ENCODE measurements around the gene NELL1. TPM values are rescaled to one million over a fixed set of nuclear protein-coding genes. Genes with fewer than 3 reads are reported as not detected.

NELL1 gene
- total and polyA plus RNA-seq, 10 donors: 0.20 TPM; not detected in 9

DNA sequence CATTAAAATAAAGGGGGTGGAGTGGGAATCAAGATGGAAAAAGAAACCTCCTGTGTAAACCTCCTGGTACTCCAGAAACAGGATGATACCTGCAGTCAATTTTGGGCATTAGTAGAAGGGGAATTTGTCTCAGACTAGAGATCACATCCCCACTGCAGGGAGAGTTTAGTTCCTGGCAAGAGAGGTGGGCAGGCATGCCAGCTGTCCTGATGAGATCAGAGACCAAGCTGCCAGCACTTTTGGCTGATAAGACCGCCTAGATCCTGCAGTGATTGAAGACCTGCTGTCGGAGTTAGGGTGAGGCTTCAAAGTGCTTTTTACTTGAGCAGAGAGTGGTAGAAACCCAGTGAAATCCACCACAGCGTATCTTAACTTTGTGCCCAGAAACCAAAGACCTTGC is 29.7 kb upstream of the NELL1 start:
- intact Hi-C loops (cut with DNase I; ENCODE audit: low total_unique reads): loop anchor here (10.0 kb wide), 1 partner anchor 1665 kb away; no protein-coding TSS in a partner anchor

DNA sequence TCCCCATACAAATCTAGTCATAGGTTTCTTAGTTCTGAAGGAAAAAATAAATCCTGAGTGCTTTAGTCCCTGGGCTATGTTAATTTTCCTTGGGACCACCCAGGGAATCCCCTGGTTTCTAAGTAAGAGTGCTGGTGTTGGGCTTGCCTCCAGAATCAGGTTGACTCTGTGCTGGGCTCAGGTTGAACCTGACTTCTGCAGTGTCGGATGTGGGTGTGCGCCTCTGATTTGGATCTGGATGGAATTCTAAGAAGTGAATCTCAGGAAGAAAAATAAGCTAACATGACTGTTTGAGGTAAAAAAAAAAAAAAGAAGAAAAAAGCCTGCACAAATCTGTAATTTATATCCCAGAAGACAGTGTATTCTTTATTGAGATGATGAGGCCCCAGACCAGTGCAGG is 29.0 kb upstream of the NELL1 start:
- Histone ChIP-seq H3K4me1 (no peaks in the 10 kb centered on the region), H3K9me3 (no peaks in the 10 kb centered on the region), H3K36me3 (no peaks in the 10 kb centered on the region), H3K27me3 (replicated peaks in 1 of 7) (peaks cover 0 to 6% (median 0%) of the 10 kb centered on the region in 7 donors), H3K27ac (no peak overlapping the region), H3K4me3 (no peak overlapping the region)
- 91 to 100% (median 95%) methylated on average over 2 of the region's 2 CpGs for WGBS, 5 donors
- TF ChIP-seq, protein P1, sequence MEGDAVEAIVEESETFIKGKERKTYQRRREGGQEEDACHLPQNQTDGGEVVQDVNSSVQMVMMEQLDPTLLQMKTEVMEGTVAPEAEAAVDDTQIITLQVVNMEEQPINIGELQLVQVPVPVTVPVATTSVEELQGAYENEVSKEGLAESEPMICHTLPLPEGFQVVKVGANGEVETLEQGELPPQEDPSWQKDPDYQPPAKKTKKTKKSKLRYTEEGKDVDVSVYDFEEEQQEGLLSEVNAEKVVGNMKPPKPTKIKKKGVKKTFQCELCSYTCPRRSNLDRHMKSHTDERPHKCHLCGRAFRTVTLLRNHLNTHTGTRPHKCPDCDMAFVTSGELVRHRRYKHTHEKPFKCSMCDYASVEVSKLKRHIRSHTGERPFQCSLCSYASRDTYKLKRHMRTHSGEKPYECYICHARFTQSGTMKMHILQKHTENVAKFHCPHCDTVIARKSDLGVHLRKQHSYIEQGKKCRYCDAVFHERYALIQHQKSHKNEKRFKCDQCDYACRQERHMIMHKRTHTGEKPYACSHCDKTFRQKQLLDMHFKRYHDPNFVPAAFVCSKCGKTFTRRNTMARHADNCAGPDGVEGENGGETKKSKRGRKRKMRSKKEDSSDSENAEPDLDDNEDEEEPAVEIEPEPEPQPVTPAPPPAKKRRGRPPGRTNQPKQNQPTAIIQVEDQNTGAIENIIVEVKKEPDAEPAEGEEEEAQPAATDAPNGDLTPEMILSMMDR (IDR thresholded peaks at IDR 0.05 in 8 of 11, conservative IDR thresholded peaks at IDR 0.05 in 3 of 11): no peak
- TF ChIP-seq POLR2AphosphoS5 (IDR thresholded peaks at IDR 0.05) (no peak), POLR2A (IDR thresholded peaks at IDR 0.05) (no peak)
- intact Hi-C loops (cut with DNase I; ENCODE audit: low total_unique reads): loop anchor here (10.0 kb wide), 1 partner anchor 1664 kb away; no protein-coding TSS in a partner anchor
- no peak for DNase-seq

More for the DNA sequence above, 29.7 kb upstream of the NELL1 start:
- Histone ChIP-seq H3K36me3 (no peaks in the 10 kb centered on the region), H3K27ac (no peak overlapping the region), H3K27me3 (replicated peaks in 1 of 7) (peaks cover 0 to 6% (median 0%) of the 10 kb centered on the region in 7 donors), H3K4me1 (no peaks in the 10 kb centered on the region), H3K4me3 (no peak overlapping the region), H3K9me3 (no peaks in the 10 kb centered on the region)
- no peak for DNase-seq
- TF ChIP-seq POLR2A (IDR thresholded peaks at IDR 0.05): no peak
- TF ChIP-seq, protein P1 (IDR thresholded peaks at IDR 0.05 in 8 of 11, conservative IDR thresholded peaks at IDR 0.05 in 3 of 11): no peak
- TF ChIP-seq POLR2AphosphoS5 (IDR thresholded peaks at IDR 0.05): no peak
- WGBS, 5 donors: 43 to 73% (median 51%) methylated on average over 3 of the region's 3 CpGs

DNA sequence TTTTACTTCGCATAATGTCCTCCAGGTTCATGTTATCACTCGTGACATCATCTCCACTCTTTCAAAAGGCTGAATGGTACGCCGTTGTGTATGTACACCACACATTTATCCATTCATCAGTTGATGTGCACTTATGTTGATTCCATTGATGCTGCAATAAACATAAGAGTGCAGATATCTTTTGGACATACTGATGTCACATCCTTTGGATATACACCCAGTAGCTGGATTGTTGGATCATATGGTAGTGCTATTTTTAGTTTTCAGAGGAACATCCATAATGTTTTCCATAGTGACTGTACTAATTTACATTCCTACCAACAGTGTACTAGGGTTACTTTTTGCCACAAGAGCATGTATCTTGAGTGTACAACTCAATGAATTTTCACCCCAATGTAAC is 25.0 kb upstream of the NELL1 start:
- no peak for DNase-seq
- no peak for TF ChIP-seq POLR2AphosphoS5 (IDR thresholded peaks at IDR 0.05)
- TF ChIP-seq, protein P1 (IDR thresholded peaks at IDR 0.05 in 8 of 11, conservative IDR thresholded peaks at IDR 0.05 in 3 of 11): no peak
- TF ChIP-seq POLR2A (IDR thresholded peaks at IDR 0.05): no peak
- WGBS, 5 donors: 82 to 91% (median 87%) methylated on average over 4 of the region's 4 CpGs
- no peaks in the 10 kb centered on the region for H3K36me3 ChIP-seq
- H3K4me3 ChIP-seq: no peak overlapping the region
- H3K9me3 ChIP-seq: no peaks in the 10 kb centered on the region
- intact Hi-C loops (cut with DNase I; ENCODE audit: low total_unique reads): loop anchor here (10.0 kb wide), 1 partner anchor 1660 kb away; no protein-coding TSS in a partner anchor
- peaks cover 0 to 7% (median 0%) of the 10 kb centered on the region in 7 donors for H3K27me3 ChIP-seq (replicated peaks in 1 of 7)
- no peaks in the 10 kb centered on the region for H3K4me1 ChIP-seq
- no peak overlapping the region for H3K27ac ChIP-seq

DNA sequence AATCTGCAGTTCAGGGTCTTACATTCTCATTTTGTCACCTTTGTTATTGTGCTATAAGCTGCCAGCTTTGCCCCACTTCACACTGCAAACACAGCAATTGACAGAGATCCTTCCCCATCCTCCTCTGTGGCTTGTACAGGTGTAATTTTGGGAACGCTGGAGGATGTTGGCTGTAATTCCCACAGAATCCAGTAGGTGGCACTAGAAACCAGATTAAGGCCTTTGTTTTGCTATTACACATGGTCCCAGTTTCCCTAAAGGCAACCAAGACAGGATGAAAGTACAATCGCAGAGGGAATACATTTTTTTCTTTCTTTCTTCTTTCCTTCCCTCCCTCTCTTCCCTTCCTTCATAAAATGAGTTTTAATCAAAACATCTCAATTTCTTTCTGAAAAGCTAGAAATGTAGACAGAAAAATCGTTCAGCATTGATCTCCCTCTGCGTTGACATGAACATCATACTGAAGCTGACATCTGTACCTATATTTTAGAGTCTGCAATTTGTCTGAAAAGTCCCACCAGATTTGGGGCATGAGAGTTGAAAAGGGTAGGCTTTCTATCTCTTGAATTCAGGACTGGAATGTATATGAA is 21.3 kb upstream of the NELL1 start:
- Histone ChIP-seq H3K4me3 (no peak overlapping the region), H3K4me1 (no peaks in the 10 kb centered on the region), H3K27ac (no peak overlapping the region), H3K9me3 (no peaks in the 10 kb centered on the region), H3K36me3 (no peaks in the 10 kb centered on the region), H3K27me3 (replicated peaks in 1 of 7) (peaks cover 0 to 11% (median 0%) of the 10 kb centered on the region in 7 donors)
- intact Hi-C loops (cut with DNase I; ENCODE audit: low total_unique reads): loop anchor here (10.0 kb wide), 1 partner anchor 1657 kb away; no protein-coding TSS in a partner anchor
- 37 to 41% (median 39%) methylated on average over 4 of the region's 4 CpGs for WGBS, 5 donors
- no peak for TF ChIP-seq POLR2AphosphoS5 (IDR thresholded peaks at IDR 0.05)
- no peak for TF ChIP-seq POLR2A (IDR thresholded peaks at IDR 0.05)
- TF ChIP-seq, protein P1 (IDR thresholded peaks at IDR 0.05 in 8 of 11, conservative IDR thresholded peaks at IDR 0.05 in 3 of 11): peak; percentile 50 to 87 (median 80)
- no peak for DNase-seq

Measured in spleen (tissue), 11 donors.